HepG2 (cell line): ENCODE results near the gene ARMC5.

Source experiments
- CTCF ChIP-seq: sonication (generic); formaldehyde crosslinking; IDR thresholded peaks from 2 replicates; pipeline ENCODE4 v1.5.0; 2020; ENCODE audit warnings: mild to moderate bottlenecking, missing genetic modification reagents, moderate library complexity
- DMAP1 ChIP-seq: IDR thresholded peaks from 2 replicates; pipeline ENCODE4 v1.6.1; 2016
- EHMT2 ChIP-seq: fragments of 200-600 bp; sonication (generic); IDR thresholded peaks from 2 replicates; pipeline ENCODE4 v1.7.0; 2017; ENCODE audit warnings: antibody characterized with exemption, low read depth, low read length, borderline replicate concordance
- HDAC1 ChIP-seq: sonication (generic); formaldehyde crosslinking; IDR thresholded peaks from 2 replicates; pipeline ENCODE4 v1.5.1; 2020; ENCODE audit warnings: mild to moderate bottlenecking, missing genetic modification reagents
- MXI1 ChIP-seq: IDR thresholded peaks from 3 replicates; pipeline ENCODE4 v1.6.1; 2012; ENCODE audit warnings: low read depth, low read length, inconsistent platforms, borderline replicate concordance
- NCOA2 ChIP-seq: sonication (generic); formaldehyde crosslinking; IDR thresholded peaks from 2 replicates; pipeline ENCODE4 v1.8.0; 2022; ENCODE audit warnings: inconsistent platforms
- PATZ1 ChIP-seq: sonication (generic); formaldehyde crosslinking; IDR thresholded peaks from 2 replicates; pipeline ENCODE4 v1.4.0; 2020; ENCODE audit warnings: missing genetic modification reagents
- POLR2A ChIP-seq, 2 experiments: IDR thresholded peaks; 2 replicates each; pipeline ENCODE4 v1.6.1; 2011; ENCODE audit warnings: low read depth in 2 of 2, low read length in 2 of 2, mild to moderate bottlenecking in 1 of 2, moderate library complexity in 1 of 2; ENCODE audit not compliant: insufficient read depth in 1 of 2
- UBTF ChIP-seq: sonication (generic); formaldehyde crosslinking; IDR thresholded peaks from 2 replicates; pipeline ENCODE4 v1.4.0; 2020; ENCODE audit warnings: mild to moderate bottlenecking, missing genetic modification reagents
- ZFP36 ChIP-seq: fragments of 150-350 bp; IDR thresholded peaks from 2 replicates; pipeline ENCODE4 v1.6.1; 2018; ENCODE audit warnings: borderline replicate concordance, low read length, low read depth; ENCODE audit not compliant: partially characterized antibody
- ZNF687 ChIP-seq: sonication (generic); formaldehyde crosslinking; IDR thresholded peaks from 2 replicates; pipeline ENCODE4 v1.5.1; 2020; ENCODE audit warnings: mild to moderate bottlenecking, missing genetic modification reagents, moderate library complexity

GRCh38 chr16:31466381-31466841, 7.1 kb downstream of the ARMC5 start:
- TF ChIP-seq ZFP36: no peak
- no peak for TF ChIP-seq PATZ1 (CRISPR knock-in tag)
- no peak for TF ChIP-seq POLR2A (IDR thresholded peaks at IDR 0.05; ENCODE audit: insufficient read depth in 1 of 2, low read depth in 2 of 2, low read length in 2 of 2)
- TF ChIP-seq DMAP1: no peak
- no peak for TF ChIP-seq HDAC1 (CRISPR knock-in tag)
- no peak for TF ChIP-seq CTCF (CRISPR knock-in tag)
- no peak for TF ChIP-seq EHMT2
- no peak; the same call in 1 of the 2 replicates for TF ChIP-seq ZNF687 (CRISPR knock-in tag)
- no peak for TF ChIP-seq NCOA2
- TF ChIP-seq UBTF (CRISPR knock-in tag): no peak
- TF ChIP-seq MXI1: no peak
